NCI-H345 (cell line): ENCODE data around the gene TMEM178B.

Experiments used
- DNase-seq: peaks from one replicate; lab custom pipeline; 2025; lab: John Stamatoyannopoulos, UW

The TMEM178B gene

GRCh38 chr7:141225916-141226618 lies 152.2 kb downstream of the TMEM178B start:
- no peak for DNase-seq

GRCh38 chr7:141227454-141227853 lies 153.6 kb downstream of the TMEM178B start:
- DNase-seq, result no peak

GRCh38 chr7:141228482-141228881 lies 154.6 kb downstream of the TMEM178B start:
- no peak for DNase-seq

- peak; percentile 16 for DNase-seq
Measured at GRCh38 chr7:141231018-141231792, 157.3 kb downstream of the TMEM178B start.

- DNase-seq, result no peak
Measured at GRCh38 chr7:141232286-141233051, 158.6 kb downstream of the TMEM178B start.

GRCh38 chr7:141234335-141235105 lies 160.7 kb downstream of the TMEM178B start:
- DNase-seq, result no peak

- no peak for DNase-seq
Measured at GRCh38 chr7:141235656-141236055, 161.8 kb downstream of the TMEM178B start.

GRCh38 chr7:141238596-141239243 lies 164.9 kb downstream of the TMEM178B start:
- DNase-seq, result no peak

GRCh38 chr7:141239661-141240060 lies 165.8 kb downstream of the TMEM178B start:
- no peak for DNase-seq

GRCh38 chr7:141242568-141242967 lies 168.7 kb downstream of the TMEM178B start:
- no peak for DNase-seq

- DNase-seq, result no peak
Measured at GRCh38 chr7:141243368-141243767, 169.5 kb downstream of the TMEM178B start.

GRCh38 chr7:141244435-141244834 lies 170.6 kb downstream of the TMEM178B start:
- DNase-seq, result no peak

GRCh38 chr7:141246426-141246825 lies 172.6 kb downstream of the TMEM178B start:
- DNase-seq, result no peak

- DNase-seq, result no peak
Measured at GRCh38 chr7:141251180-141251579, 177.3 kb downstream of the TMEM178B start.

GRCh38 chr7:141251957-141252356 lies 178.1 kb downstream of the TMEM178B start:
- DNase-seq, result no peak

- DNase-seq, result no peak
Measured at GRCh38 chr7:141257597-141257996, 183.7 kb downstream of the TMEM178B start.

GRCh38 chr7:141258559-141258958 lies 184.7 kb downstream of the TMEM178B start:
- DNase-seq, result no peak

- no peak for DNase-seq
Measured at GRCh38 chr7:141262101-141263090, 188.5 kb downstream of the TMEM178B start.

- no peak for DNase-seq
Measured at GRCh38 chr7:141263508-141263907, 189.6 kb downstream of the TMEM178B start.

GRCh38 chr7:141263983-141264382 lies 190.1 kb downstream of the TMEM178B start:
- no peak for DNase-seq
